Activated CD8-positive, alpha-beta memory T cell treated with anti-CD3 and anti-CD28 coated beads, Interleukin-2, amount 10 ng/mL, durations not matched to agents 7 days and 5 days (primary cell): ENCODE measurements around the gene TMEFF2. TPM values are rescaled to one million over a fixed set of nuclear protein-coding genes. Genes with fewer than 3 reads are reported as not detected.

Experiments used
- ATAC-seq: fragments of 150-1000 bp; cut with Tn5 transposase; one replicate; pipeline ENCODE4 v1.10.0; 2021; ENCODE audit warnings: moderate library complexity
- CTCF ChIA-PET: fragments of 350-600 bp; sonication (Branson Sonifier 250); formaldehyde crosslinking; loops from one replicate; lab custom pipeline; 2021; ENCODE audit warnings: antibody characterized with exemption; lab: Charles Lee
- DNase-seq: peaks from one replicate; pipeline ENCODE4 v3.0.0-alpha.2; 2020
- H3K27ac Mint-ChIP-seq: one replicate; pipeline ENCODE4 v1.8.0; 2021; ENCODE audit warnings: mild to moderate bottlenecking, mixed read lengths
- H3K27me3 Mint-ChIP-seq: one replicate; pipeline ENCODE4 v1.8.0; 2021; ENCODE audit warnings: mixed read lengths
- H3K36me3 Mint-ChIP-seq: one replicate; pipeline ENCODE4 v1.8.0; 2021; ENCODE audit warnings: mild to moderate bottlenecking, mixed read lengths
- H3K4me1 Mint-ChIP-seq: one replicate; pipeline ENCODE4 v1.8.0; 2021; ENCODE audit warnings: mixed read lengths
- H3K4me3 Mint-ChIP-seq: one replicate; pipeline ENCODE4 v1.8.0; 2021; ENCODE audit warnings: mild to moderate bottlenecking, moderate library complexity, mixed read lengths
- H3K9me3 Mint-ChIP-seq: one replicate; pipeline ENCODE4 v1.8.0; 2022; ENCODE audit warnings: low read depth, mixed read lengths
- total RNA-seq, 2 experiments: library from RNA; stranded (reverse); gene quantifications; one replicate each; pipeline ENCODE4 v1.2.3, GENCODE V29; 2021

TMEFF2 gene
- total RNA-seq, 2 experiments from 2014 or later = not detected

DNA sequence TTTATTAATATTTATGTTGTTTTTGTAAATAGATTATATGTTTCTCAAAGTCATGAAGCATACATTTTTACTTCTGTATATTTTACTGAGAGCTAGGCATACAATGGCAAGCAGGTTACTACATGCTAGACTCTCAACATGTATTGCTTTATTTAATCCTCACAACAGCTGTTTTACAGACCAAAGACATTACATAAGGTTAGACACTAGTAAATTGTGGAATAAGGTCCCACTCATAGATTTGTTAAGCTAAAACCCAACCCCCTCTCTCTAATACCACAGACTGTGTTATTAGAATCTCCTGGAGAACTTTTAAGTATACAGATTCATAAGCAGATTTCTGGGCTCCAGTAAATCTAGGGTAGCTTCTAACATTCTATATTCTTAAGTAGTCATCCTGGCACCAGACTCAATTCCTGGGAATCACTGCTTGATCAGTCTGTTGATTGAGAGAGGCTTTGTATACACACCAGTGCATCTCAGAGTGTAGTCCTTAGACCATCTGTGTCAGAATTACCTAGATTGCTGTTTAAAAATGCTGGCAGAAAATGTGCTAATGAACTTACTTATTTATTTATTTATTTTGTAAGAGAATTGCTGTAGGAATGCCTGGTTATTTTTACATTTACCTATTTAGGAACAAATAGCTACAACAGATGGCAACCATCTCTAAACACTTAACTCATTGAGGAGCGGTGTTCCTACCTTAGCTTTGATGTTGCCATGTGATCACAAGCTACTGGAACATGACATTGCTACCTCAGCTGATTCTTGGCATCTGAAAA, 194.3 kb downstream of the TMEFF2 start:
- Mint-ChIP-seq H3K4me1 (no peaks in the 10 kb centered on the region), H3K36me3 (no peaks in the 10 kb centered on the region), H3K27ac (no peak overlapping the region), H3K4me3 (no peak overlapping the region), H3K27me3 (peaks cover 12% of the 10 kb centered on the region), H3K9me3 (no peaks in the 10 kb centered on the region)
- no peak for DNase-seq
- no peak for ATAC-seq
- CTCF ChIA-PET = no interaction called here

- Mint-ChIP-seq H3K27ac (no peak overlapping the region), H3K4me3 (no peak overlapping the region), H3K27me3 (peaks cover 12% of the 10 kb centered on the region), H3K9me3 (no peaks in the 10 kb centered on the region), H3K4me1 (no peaks in the 10 kb centered on the region), H3K36me3 (no peaks in the 10 kb centered on the region)
- DNase-seq = no peak
- CTCF ChIA-PET = no interaction called here
- no peak for ATAC-seq
Measured at GRCh38 chr2:191999101-191999841, 195.5 kb downstream of the TMEFF2 start.

GRCh38 chr2:191995285-191995684, 199.4 kb downstream of the TMEFF2 start:
- H3K27me3 Mint-ChIP-seq = peaks cover 5% of the 10 kb centered on the region
- CTCF ChIA-PET = no interaction called here
- H3K9me3 Mint-ChIP-seq = no peaks in the 10 kb centered on the region
- H3K36me3 Mint-ChIP-seq = no peaks in the 10 kb centered on the region
- DNase-seq (no peak), ATAC-seq (no peak)
- H3K4me1 Mint-ChIP-seq = no peaks in the 10 kb centered on the region
- H3K4me3 Mint-ChIP-seq = no peak overlapping the region
- H3K27ac Mint-ChIP-seq = no peak overlapping the region

- no peaks in the 10 kb centered on the region for H3K9me3 Mint-ChIP-seq
Measured at GRCh38 chr2:191994749-191995148, 200.0 kb downstream of the TMEFF2 start.

GRCh38 chr2:191991442-191991841, 203.3 kb downstream of the TMEFF2 start:
- DNase-seq = no peak
- CTCF ChIA-PET = no interaction called here
- no peaks in the 10 kb centered on the region for H3K36me3 Mint-ChIP-seq
- H3K9me3 Mint-ChIP-seq = no peaks in the 10 kb centered on the region
- H3K27ac Mint-ChIP-seq = no peak overlapping the region
- peaks cover 3% of the 10 kb centered on the region for H3K27me3 Mint-ChIP-seq
- H3K4me3 Mint-ChIP-seq = no peak overlapping the region
- no peak for ATAC-seq
- no peaks in the 10 kb centered on the region for H3K4me1 Mint-ChIP-seq

More at GRCh38 chr2:191994749-191995148, 200.0 kb downstream of the TMEFF2 start:
- H3K27me3 Mint-ChIP-seq = peaks cover 5% of the 10 kb centered on the region
- H3K27ac Mint-ChIP-seq = no peak overlapping the region
- DNase-seq (no peak), ATAC-seq (no peak)
- no peaks in the 10 kb centered on the region for H3K4me1 Mint-ChIP-seq
- CTCF ChIA-PET = no interaction called here
- no peaks in the 10 kb centered on the region for H3K36me3 Mint-ChIP-seq
- H3K4me3 Mint-ChIP-seq = no peak overlapping the region

- CTCF ChIA-PET = no interaction called here
- no peak for ATAC-seq
- no peak overlapping the region for H3K4me3 Mint-ChIP-seq
- H3K27ac Mint-ChIP-seq = no peak overlapping the region
- H3K4me1 Mint-ChIP-seq = no peaks in the 10 kb centered on the region
- no peaks in the 10 kb centered on the region for H3K36me3 Mint-ChIP-seq
- H3K9me3 Mint-ChIP-seq = no peaks in the 10 kb centered on the region
- no peak for DNase-seq
- H3K27me3 Mint-ChIP-seq = peaks cover 2% of the 10 kb centered on the region
Measured at GRCh38 chr2:191985740-191986139, 209.0 kb downstream of the TMEFF2 start.

DNA sequence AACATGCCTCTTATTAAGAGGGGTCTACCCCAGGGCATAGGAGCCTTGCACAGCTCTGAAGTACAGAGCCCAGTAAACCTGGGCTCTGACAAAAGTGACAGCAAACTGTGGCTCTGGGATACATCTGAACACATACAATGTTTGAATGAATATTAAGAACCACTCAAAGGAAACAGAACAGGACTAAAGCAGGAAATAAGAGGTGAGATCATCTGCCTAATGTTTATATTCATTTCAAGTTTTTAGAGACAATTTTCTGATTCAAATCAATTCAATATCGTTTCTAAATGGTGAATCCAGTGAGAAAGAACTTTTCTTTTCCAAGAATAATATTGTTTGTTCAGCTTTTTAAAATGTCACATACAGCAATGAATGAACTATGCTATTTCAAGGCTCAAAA, 211.1 kb downstream of the TMEFF2 start:
- Mint-ChIP-seq H3K36me3 (no peaks in the 10 kb centered on the region), H3K4me3 (no peak overlapping the region), H3K27me3 (peaks cover 2% of the 10 kb centered on the region), H3K27ac (no peak overlapping the region), H3K9me3 (no peaks in the 10 kb centered on the region), H3K4me1 (no peaks in the 10 kb centered on the region)
- DNase-seq = no peak
- no peak for ATAC-seq
- CTCF ChIA-PET = no interaction called here

DNA sequence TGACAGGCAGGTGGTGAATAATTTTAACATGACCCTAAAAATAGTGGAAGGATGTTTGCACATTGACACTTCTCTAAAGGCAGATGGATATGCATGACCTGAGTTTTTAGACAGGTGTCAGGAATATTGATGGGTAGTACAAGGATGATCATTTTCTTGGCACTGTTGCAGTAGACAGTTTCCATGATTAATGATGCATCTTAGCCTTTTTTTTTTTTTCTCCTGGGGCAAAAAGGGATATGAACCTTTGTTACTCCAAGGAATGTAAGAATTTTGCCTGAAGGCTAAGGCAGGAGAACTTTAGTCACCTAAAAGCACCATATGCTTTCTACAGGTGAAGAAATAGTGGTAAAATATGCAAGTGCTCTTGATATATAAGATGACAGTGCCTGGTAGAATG, 211.5 kb downstream of the TMEFF2 start:
- Mint-ChIP-seq H3K4me1 (no peaks in the 10 kb centered on the region), H3K9me3 (no peaks in the 10 kb centered on the region), H3K4me3 (no peak overlapping the region), H3K36me3 (no peaks in the 10 kb centered on the region), H3K27ac (no peak overlapping the region), H3K27me3 (peaks cover 2% of the 10 kb centered on the region)
- ATAC-seq = no peak
- DNase-seq = no peak
- CTCF ChIA-PET = no interaction called here

GRCh38 chr2:191981706-191982105, 213.0 kb downstream of the TMEFF2 start:
- Mint-ChIP-seq H3K27ac (no peak overlapping the region), H3K4me3 (no peak overlapping the region), H3K9me3 (no peaks in the 10 kb centered on the region), H3K4me1 (no peaks in the 10 kb centered on the region), H3K36me3 (no peaks in the 10 kb centered on the region), H3K27me3 (peaks cover 2% of the 10 kb centered on the region)
- ATAC-seq = no peak
- CTCF ChIA-PET = no interaction called here
- DNase-seq = no peak

GRCh38 chr2:191980483-191980882, 214.2 kb downstream of the TMEFF2 start:
- CTCF ChIA-PET = no interaction called here
- Mint-ChIP-seq H3K4me3 (no peak overlapping the region), H3K27me3 (peaks cover 2% of the 10 kb centered on the region), H3K9me3 (no peaks in the 10 kb centered on the region), H3K36me3 (no peaks in the 10 kb centered on the region), H3K27ac (no peak overlapping the region), H3K4me1 (no peaks in the 10 kb centered on the region)
- ATAC-seq = no peak
- no peak for DNase-seq

DNA sequence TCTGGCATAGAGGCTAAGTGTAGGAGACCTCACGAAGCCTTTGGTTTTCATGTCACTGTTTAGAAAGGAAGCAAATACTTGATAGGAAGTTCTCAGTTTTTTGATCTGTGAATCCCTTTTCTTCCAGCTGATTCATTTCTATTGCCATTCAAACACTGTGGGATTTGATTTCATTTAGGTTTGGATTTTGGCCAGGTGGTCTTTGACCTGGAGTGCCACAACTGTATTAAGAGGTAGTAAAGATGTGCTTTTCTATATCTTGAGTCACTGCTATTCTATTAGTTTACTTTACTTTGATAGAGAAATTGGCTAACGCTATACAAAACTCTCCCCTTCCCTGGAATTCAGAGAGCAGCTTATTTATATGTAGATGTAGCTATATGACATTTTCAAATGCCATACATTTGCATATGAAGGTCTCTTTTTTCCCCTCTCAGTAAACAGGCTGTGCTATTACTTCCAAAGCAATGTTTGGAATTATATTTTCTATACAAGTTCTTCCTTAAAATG, 215.5 kb downstream of the TMEFF2 start:
- H3K9me3 Mint-ChIP-seq = no peaks in the 10 kb centered on the region
- no peaks in the 10 kb centered on the region for H3K36me3 Mint-ChIP-seq
- H3K27ac Mint-ChIP-seq = no peak overlapping the region
- no peak overlapping the region for H3K4me3 Mint-ChIP-seq
- CTCF ChIA-PET = no interaction called here
- no peak for DNase-seq
- peaks cover 2% of the 10 kb centered on the region for H3K27me3 Mint-ChIP-seq
- no peak for ATAC-seq
- no peaks in the 10 kb centered on the region for H3K4me1 Mint-ChIP-seq

DNA sequence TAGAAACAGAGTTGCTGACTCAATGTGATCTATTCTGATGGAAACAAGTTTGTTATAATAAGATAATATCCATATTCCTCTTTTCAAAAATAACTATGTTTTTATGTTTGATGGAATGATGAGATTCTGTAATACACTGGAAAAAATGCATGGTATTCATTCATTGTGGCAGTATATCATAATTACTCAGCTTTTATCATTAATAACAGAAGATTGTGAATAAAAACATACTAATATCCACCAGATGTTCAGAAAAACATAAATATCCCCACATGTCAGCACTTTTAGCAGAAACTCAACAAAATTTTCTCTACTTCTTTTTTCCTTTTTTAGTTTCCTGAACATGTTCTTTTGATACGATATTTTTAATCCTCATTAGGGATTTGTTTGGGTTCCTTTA, 217.0 kb downstream of the TMEFF2 start:
- CTCF ChIA-PET = no interaction called here
- H3K27me3 Mint-ChIP-seq = no peaks in the 10 kb centered on the region
- H3K36me3 Mint-ChIP-seq = no peaks in the 10 kb centered on the region
- no peak for ATAC-seq
- H3K9me3 Mint-ChIP-seq = no peaks in the 10 kb centered on the region
- no peak overlapping the region for H3K27ac Mint-ChIP-seq
- no peak for DNase-seq
- no peak overlapping the region for H3K4me3 Mint-ChIP-seq
- H3K4me1 Mint-ChIP-seq = no peaks in the 10 kb centered on the region

- no peak overlapping the region for H3K4me3 Mint-ChIP-seq
- no peaks in the 10 kb centered on the region for H3K36me3 Mint-ChIP-seq
- peaks cover 4% of the 10 kb centered on the region for H3K27me3 Mint-ChIP-seq
- H3K4me1 Mint-ChIP-seq = no peaks in the 10 kb centered on the region
- no peak overlapping the region for H3K27ac Mint-ChIP-seq
- H3K9me3 Mint-ChIP-seq = no peaks in the 10 kb centered on the region
- DNase-seq (no peak), ATAC-seq (no peak)
- CTCF ChIA-PET = no interaction called here
Measured at GRCh38 chr2:191976436-191976835, 218.3 kb downstream of the TMEFF2 start.

DNA sequence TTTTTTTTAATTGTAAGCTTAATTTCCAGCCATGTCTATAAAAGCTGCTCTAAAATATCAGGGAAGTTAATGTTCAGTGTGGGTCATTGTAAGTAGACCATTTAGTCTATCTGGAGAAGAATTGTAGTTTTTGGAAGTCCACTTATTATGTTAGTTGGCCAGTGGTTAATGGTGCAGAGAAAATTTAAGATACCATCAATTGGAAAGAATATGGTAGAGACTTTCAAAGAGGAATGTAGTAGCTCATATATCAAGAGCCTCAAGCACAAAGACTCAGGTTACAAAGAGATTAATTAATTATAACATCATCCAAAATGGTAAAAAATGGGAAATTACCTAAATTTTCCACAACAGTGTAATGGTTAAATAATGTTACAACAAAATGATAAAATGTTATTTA, 220.1 kb downstream of the TMEFF2 start:
- DNase-seq (no peak), ATAC-seq (no peak)
- Mint-ChIP-seq H3K27me3 (peaks cover 4% of the 10 kb centered on the region), H3K9me3 (no peaks in the 10 kb centered on the region), H3K36me3 (no peaks in the 10 kb centered on the region), H3K4me1 (no peaks in the 10 kb centered on the region), H3K4me3 (no peak overlapping the region), H3K27ac (no peak overlapping the region)
- CTCF ChIA-PET = no interaction called here
